Loucy (cell line): ENCODE results near the gene ELL2.

Source experiments
- CTCF ChIP-seq: fragments of 200-600 bp; sonication (generic); conservative IDR thresholded peaks from 2 replicates; pipeline ENCODE4 v1.5.1; 2014; ENCODE audit warnings: mild to moderate bottlenecking, antibody characterized with exemption, low read length
- EZH2phosphoT487 ChIP-seq: fragments of 200-600 bp; IDR thresholded peaks from 2 replicates; pipeline ENCODE4 v1.6.1; 2018; ENCODE audit warnings: antibody characterized with exemption, mild to moderate bottlenecking, moderate library complexity, borderline replicate concordance

- peak; percentile 98 for TF ChIP-seq CTCF
- no peak for TF ChIP-seq EZH2phosphoT487
Observed at GRCh38 chr5:95846554-95847260, 114.9 kb downstream of the ELL2 start.
